Measurements from ENCODE around the gene PLA2R1. TPM values are rescaled to one million over a fixed set of nuclear protein-coding genes. Genes with fewer than 3 reads are reported as not detected.
"Not testable (repeated sequence)": the region's sequence is repeated elsewhere in the genome, so short reads cannot be mapped to it uniquely, and the experiment has no call there.

PLA2R1 gene
- total RNA-seq, 4 donors from 2014 or later: 18.3 to 52.0 (median 34.1) TPM

- no peak overlapping the region for H3K4me3 ChIP-seq (ENCODE audit: low read depth, poor library complexity, severe bottlenecking)
- DNase-seq (ENCODE audit: low spot score in 2 of 2): peak in 1 of 2 donors; percentile 70
- 5 to 8% methylated on average over 3 of the region's 3 CpGs for WGBS, 2 donors
- intact Hi-C loops (cut with DNase I; ENCODE audit: low total_unique reads): no loop called here
- TF ChIP-seq POLR2A (IDR thresholded peaks at IDR 0.05): no peak
- no peak for TF ChIP-seq CTCF (IDR thresholded peaks at IDR 0.05)
Observed at GRCh38 chr2:159982270-159982669, 80.1 kb downstream of the PLA2R1 start.

- no peak overlapping the region for H3K4me3 ChIP-seq (ENCODE audit: low read depth, poor library complexity, severe bottlenecking)
- WGBS, 2 donors: 80% methylated on average over 5 of the region's 5 CpGs
- TF ChIP-seq POLR2A (IDR thresholded peaks at IDR 0.05): no peak
- no peak for TF ChIP-seq CTCF (IDR thresholded peaks at IDR 0.05)
- intact Hi-C loops (cut with DNase I; ENCODE audit: low total_unique reads): no loop called here
- no peak for DNase-seq (ENCODE audit: low spot score in 2 of 2)
Observed at GRCh38 chr2:159976527-159977160, 85.8 kb downstream of the PLA2R1 start.

- DNase-seq (ENCODE audit: low spot score in 2 of 2): no peak
- intact Hi-C loops (cut with DNase I; ENCODE audit: low total_unique reads): no loop called here
- no peak overlapping the region for H3K4me3 ChIP-seq (ENCODE audit: low read depth, poor library complexity, severe bottlenecking)
- 94 to 100% methylated on average over 1 of the region's 1 CpG for WGBS, 2 donors
- no peak for TF ChIP-seq POLR2A (IDR thresholded peaks at IDR 0.05)
- no peak for TF ChIP-seq CTCF (IDR thresholded peaks at IDR 0.05)
Observed at GRCh38 chr2:159973325-159973724, 89.1 kb downstream of the PLA2R1 start.

- intact Hi-C loops (cut with DNase I; ENCODE audit: low total_unique reads): no loop called here
- TF ChIP-seq POLR2A (IDR thresholded peaks at IDR 0.05): no peak
- TF ChIP-seq CTCF (IDR thresholded peaks at IDR 0.05): no peak
- WGBS, 2 donors: 68 to 69% methylated on average over 7 of the region's 7 CpGs
- DNase-seq (ENCODE audit: low spot score in 2 of 2): no peak
- H3K4me3 ChIP-seq (ENCODE audit: low read depth, poor library complexity, severe bottlenecking): no peak overlapping the region
Observed at GRCh38 chr2:159971365-159972152, 90.9 kb downstream of the PLA2R1 start.

- DNase-seq (ENCODE audit: low spot score in 2 of 2); intact Hi-C loops (cut with DNase I; ENCODE audit: low total_unique reads); H3K4me3 ChIP-seq (ENCODE audit: low read depth, poor library complexity, severe bottlenecking): not testable (repeated sequence)
- WGBS, 2 donors: 85 to 94% methylated on average over 1 of the region's 1 CpG
Observed at GRCh38 chr2:159970548-159970947, 91.9 kb downstream of the PLA2R1 start.

GRCh38 chr2:159968279-159968900, 94.0 kb downstream of the PLA2R1 start:
- no peak for DNase-seq (ENCODE audit: low spot score in 2 of 2)
- intact Hi-C loops (cut with DNase I; ENCODE audit: low total_unique reads): no loop called here
- H3K4me3 ChIP-seq (ENCODE audit: low read depth, poor library complexity, severe bottlenecking): no peak overlapping the region
- TF ChIP-seq CTCF (IDR thresholded peaks at IDR 0.05) (no peak), POLR2A (IDR thresholded peaks at IDR 0.05) (no peak)
- 7 to 11% methylated on average over 2 of the region's 2 CpGs for WGBS, 2 donors

Measured in lower leg skin (tissue), 4 donors.